Measurements from ENCODE around the gene AP2A2.

GRCh38 chr11:898540-899190, 27.0 kb upstream of the AP2A2 start:
- TF ChIP-seq CTCF (IDR thresholded peaks at IDR 0.05 in 4 of 5, conservative IDR thresholded peaks at IDR 0.05 in 1 of 5): no peak
- TF ChIP-seq POLR2A (IDR thresholded peaks at IDR 0.05): no peak
